RWPE2 (cell line): Measurements from ENCODE around the gene LIMCH1.

Experiments used
- ATAC-seq: fragments of 200-7000 bp; cut with Tn5 transposase; 3 replicates; pipeline ENCODE4 v1.9.1; 2021; ENCODE audit warnings: low read depth
- DNase-seq: peaks from one replicate; pipeline ENCODE4 v3.0.0-alpha.2; 2020; ENCODE audit warnings: low spot score
- H3K27ac ChIP-seq: fragments of 450-650 bp; 2 replicates; pipeline ENCODE4 v1.5.1; 2017; ENCODE audit warnings: mild to moderate bottlenecking; ENCODE audit not compliant: poor library complexity, severe bottlenecking
- H3K27me3 ChIP-seq: fragments of 250-450 bp; sonication (Bioruptor Pico); 2 replicates; pipeline ENCODE4 v1.5.1; 2021; ENCODE audit warnings: mild to moderate bottlenecking, moderate library complexity; ENCODE audit not compliant: insufficient read depth, poor library complexity, severe bottlenecking
- H3K36me3 ChIP-seq: fragments of 250-450 bp; sonication (Bioruptor Pico); 2 replicates; pipeline ENCODE4 v1.5.1; 2020; ENCODE audit warnings: low read depth, mild to moderate bottlenecking, moderate library complexity
- H3K4me1 ChIP-seq: fragments of 250-450 bp; sonication (Bioruptor Pico); 2 replicates; pipeline ENCODE4 v1.5.1; 2021; ENCODE audit warnings: mild to moderate bottlenecking, moderate library complexity; ENCODE audit not compliant: insufficient read depth, poor library complexity, severe bottlenecking
- H3K4me3 ChIP-seq: fragments of 250-450 bp; sonication (Bioruptor Pico); 2 replicates; pipeline ENCODE4 v1.5.1; 2021; ENCODE audit warnings: mild to moderate bottlenecking, moderate library complexity; ENCODE audit not compliant: severe bottlenecking
- H3K9me3 ChIP-seq: fragments of 250-450 bp; sonication (Bioruptor Pico); 2 replicates; pipeline ENCODE4 v1.5.1; 2021; ENCODE audit warnings: mild to moderate bottlenecking, moderate library complexity; ENCODE audit not compliant: severe bottlenecking
- TF ChIP-seq, protein P1 (sequence below): fragments of 450-650 bp; IDR thresholded peaks from one replicate; pipeline ENCODE4 v1.5.1; 2017; ENCODE audit warnings: mild to moderate bottlenecking, moderate library complexity; ENCODE audit not compliant: poor library complexity, severe bottlenecking

LIMCH1 gene

DNA sequence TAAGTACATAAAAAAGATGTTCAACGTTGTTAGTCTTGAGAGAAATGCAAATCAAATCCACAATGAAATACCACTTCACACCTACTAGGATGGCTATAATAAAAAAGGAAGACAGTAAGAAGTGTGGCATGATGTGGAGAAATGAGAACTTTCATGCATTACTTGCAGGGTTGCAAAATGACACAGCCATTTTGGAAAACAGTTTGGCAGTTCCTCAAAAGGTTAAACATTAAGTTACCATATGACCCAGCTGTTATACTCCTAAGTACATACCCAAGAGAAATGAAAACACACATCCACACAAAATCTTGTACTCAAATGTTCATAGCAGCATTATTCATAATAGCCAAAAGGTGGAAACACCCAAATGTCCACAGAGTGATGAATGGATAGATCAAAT, 25.8 kb upstream of the LIMCH1 start:
- Histone ChIP-seq H3K4me1 (peaks cover 38% of the 10 kb centered on the region), H3K27ac (peak overlapping the region; percentile 58), H3K36me3 (peaks cover 19% of the 10 kb centered on the region), H3K27me3 (no peaks in the 10 kb centered on the region), H3K9me3 (no peaks in the 10 kb centered on the region), H3K4me3 (no peak overlapping the region)
- TF ChIP-seq, protein P1, sequence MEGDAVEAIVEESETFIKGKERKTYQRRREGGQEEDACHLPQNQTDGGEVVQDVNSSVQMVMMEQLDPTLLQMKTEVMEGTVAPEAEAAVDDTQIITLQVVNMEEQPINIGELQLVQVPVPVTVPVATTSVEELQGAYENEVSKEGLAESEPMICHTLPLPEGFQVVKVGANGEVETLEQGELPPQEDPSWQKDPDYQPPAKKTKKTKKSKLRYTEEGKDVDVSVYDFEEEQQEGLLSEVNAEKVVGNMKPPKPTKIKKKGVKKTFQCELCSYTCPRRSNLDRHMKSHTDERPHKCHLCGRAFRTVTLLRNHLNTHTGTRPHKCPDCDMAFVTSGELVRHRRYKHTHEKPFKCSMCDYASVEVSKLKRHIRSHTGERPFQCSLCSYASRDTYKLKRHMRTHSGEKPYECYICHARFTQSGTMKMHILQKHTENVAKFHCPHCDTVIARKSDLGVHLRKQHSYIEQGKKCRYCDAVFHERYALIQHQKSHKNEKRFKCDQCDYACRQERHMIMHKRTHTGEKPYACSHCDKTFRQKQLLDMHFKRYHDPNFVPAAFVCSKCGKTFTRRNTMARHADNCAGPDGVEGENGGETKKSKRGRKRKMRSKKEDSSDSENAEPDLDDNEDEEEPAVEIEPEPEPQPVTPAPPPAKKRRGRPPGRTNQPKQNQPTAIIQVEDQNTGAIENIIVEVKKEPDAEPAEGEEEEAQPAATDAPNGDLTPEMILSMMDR: no peak
- no peak for ATAC-seq
- DNase-seq: no peak

DNA sequence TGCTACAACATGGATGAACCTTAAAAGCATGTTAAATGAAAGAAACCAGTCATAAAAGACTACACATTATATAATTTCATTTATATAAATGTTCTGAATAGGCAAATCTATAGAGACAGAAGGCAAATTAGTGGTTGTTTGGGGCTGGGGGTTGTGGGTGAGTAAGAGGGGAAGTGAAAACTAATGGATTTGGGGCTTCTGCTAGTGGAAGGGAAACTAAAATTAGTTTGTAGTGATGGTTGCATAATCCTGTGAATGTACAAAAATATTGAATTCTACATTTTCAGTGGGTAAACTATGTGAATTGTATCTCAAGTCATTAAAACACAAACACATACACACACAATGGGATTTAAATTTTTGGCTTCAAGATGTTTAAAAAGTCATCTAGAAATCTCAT, 25.4 kb upstream of the LIMCH1 start:
- Histone ChIP-seq H3K27ac (peak overlapping the region; percentile 58), H3K27me3 (no peaks in the 10 kb centered on the region), H3K9me3 (no peaks in the 10 kb centered on the region), H3K4me1 (peaks cover 33% of the 10 kb centered on the region), H3K4me3 (no peak overlapping the region), H3K36me3 (peaks cover 19% of the 10 kb centered on the region)
- TF ChIP-seq, protein P1: no peak
- no peak for DNase-seq
- ATAC-seq: no peak

DNA sequence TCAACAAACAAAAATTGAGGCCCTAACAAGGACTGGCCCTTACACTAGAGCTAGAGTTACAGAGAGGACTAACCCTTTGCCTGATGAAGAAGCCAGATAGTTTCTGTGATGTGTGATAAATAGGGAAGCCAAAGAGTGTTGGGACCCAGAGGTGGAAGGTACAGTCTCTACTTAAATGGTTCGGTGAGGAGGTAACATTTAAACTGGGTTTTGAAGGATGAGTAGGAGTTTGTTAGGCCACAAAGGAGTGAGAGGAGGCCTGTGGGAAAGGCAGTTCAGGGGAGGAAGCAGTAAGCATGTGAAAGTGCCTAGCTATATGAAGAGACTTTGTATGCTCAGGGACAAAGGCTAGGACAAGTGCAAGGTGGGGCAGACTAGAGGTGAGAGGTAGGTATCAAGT, 23.8 kb upstream of the LIMCH1 start:
- Histone ChIP-seq H3K27ac (peak overlapping the region; percentile 58), H3K4me3 (no peak overlapping the region), H3K4me1 (peaks cover 20% of the 10 kb centered on the region), H3K9me3 (no peaks in the 10 kb centered on the region), H3K36me3 (peaks cover 19% of the 10 kb centered on the region), H3K27me3 (no peaks in the 10 kb centered on the region)
- TF ChIP-seq, protein P1: no peak
- no peak for DNase-seq
- ATAC-seq: no peak

- Histone ChIP-seq H3K4me1 (peaks cover 20% of the 10 kb centered on the region), H3K4me3 (no peak overlapping the region), H3K27ac (no peak overlapping the region), H3K27me3 (no peaks in the 10 kb centered on the region), H3K36me3 (peaks cover 19% of the 10 kb centered on the region), H3K9me3 (no peaks in the 10 kb centered on the region)
- DNase-seq: no peak
- TF ChIP-seq, protein P1: no peak
- ATAC-seq: no peak
Observed at GRCh38 chr4:41514766-41515481, 23.0 kb upstream of the LIMCH1 start.

DNA sequence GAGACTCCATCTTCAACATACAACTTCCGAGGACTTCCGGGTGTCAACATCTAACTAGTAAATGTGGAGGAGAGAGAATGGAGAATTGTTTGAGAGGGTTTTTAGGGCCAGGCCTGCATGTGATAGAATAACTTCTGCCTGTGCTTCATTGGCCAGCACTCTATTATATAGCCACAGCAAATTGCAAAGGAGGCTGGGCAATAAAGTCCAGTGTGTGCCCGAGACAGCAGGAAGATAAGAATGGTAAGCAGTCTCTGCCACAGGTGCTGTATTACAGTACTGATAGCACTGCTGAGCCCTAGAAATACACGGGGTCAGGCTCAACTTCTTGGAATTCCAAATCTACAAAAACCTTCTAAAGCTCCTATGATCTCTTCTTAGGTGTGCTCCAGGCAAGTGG, 20.8 kb upstream of the LIMCH1 start:
- Histone ChIP-seq H3K27ac (no peak overlapping the region), H3K9me3 (no peaks in the 10 kb centered on the region), H3K4me3 (no peak overlapping the region), H3K27me3 (no peaks in the 10 kb centered on the region), H3K36me3 (peaks cover 10% of the 10 kb centered on the region), H3K4me1 (peaks cover 16% of the 10 kb centered on the region)
- no peak for DNase-seq
- ATAC-seq: no peak
- TF ChIP-seq, protein P1: no peak
